GM12878 (cell line): ENCODE data around the gene CXCL14. TPM values are rescaled to one million over a fixed set of nuclear protein-coding genes. Genes with fewer than 3 reads are reported as not detected.

Experiments
- ATAC-seq: fragments of 200-7000 bp; cut with Tn5 transposase; 3 replicates; pipeline ENCODE4 v1.9.1; 2020; ENCODE audit warnings: mild to moderate bottlenecking, moderate library complexity
- BruUV-seq: library from RNA; stranded (reverse); fragments of 400-500 nt; replicated peaks from 2 replicates; lab custom pipeline; 2021; lab: Mats Ljungman, UMichigan
- CTCF ChIA-PET: fragments of 300-600 bp; sonication (Branson Sonifier 250); formaldehyde crosslinking; extraction: SDS; loops from one replicate; lab custom pipeline; 2021; ENCODE audit warnings: inconsistent platforms; lab: Yijun Ruan, JAX
- POLR2A ChIA-PET: fragments of 350-600 bp; formaldehyde crosslinking; extraction: SDS; loops from one replicate; lab custom pipeline; 2021; ENCODE audit warnings: inconsistent platforms; lab: Charles Lee
- RAD21 ChIA-PET: fragments of 300-600 bp; sonication (Branson Sonifier 250); formaldehyde crosslinking; loops from one replicate; lab custom pipeline; 2023; ENCODE audit warnings: antibody characterized with exemption; ENCODE audit not compliant: unreplicated experiment; lab: Charles Lee
- SMC1A ChIA-PET: fragments of 300-600 bp; sonication (Branson Sonifier 250); formaldehyde crosslinking; loops from one replicate; lab custom pipeline; 2023; ENCODE audit not compliant: unreplicated experiment, uncharacterized antibody; lab: Charles Lee
- DNase-seq: peaks from one replicate; pipeline ENCODE4 v3.0.0-alpha.2; 2011; ENCODE audit warnings: low read depth, low spot score
- FAIRE-seq: peaks from 3 replicates; lab custom pipeline; 2011; peaks lifted over from hg19 to GRCh38; lab: Jason Lieb, UNC
- H2AFZ ChIP-seq: 2 replicates; pipeline ENCODE4 v1.6.0; 2011; ENCODE audit warnings: low read depth, low read length, control low read depth; ENCODE audit not compliant: control insufficient read depth
- H3K27ac ChIP-seq: 2 replicates; pipeline ENCODE4 v1.5.1; 2011; ENCODE audit warnings: control low read depth; ENCODE audit not compliant: control insufficient read depth, insufficient read depth
- H3K27me3 ChIP-seq, 2 experiments: replicated peaks in 1 of 2; 2 replicates each; pipeline versions ENCODE4 v1.6.0 to v1.6.1; 2011; ENCODE audit warnings: low read length in 1 of 2; ENCODE audit not compliant: control insufficient read depth in 2 of 2, insufficient read depth in 2 of 2
- H3K36me3 ChIP-seq, 2 experiments: 2 replicates each; pipeline ENCODE4 v1.5.1; 2011; ENCODE audit warnings: low read length in 1 of 2; ENCODE audit not compliant: control insufficient read depth in 2 of 2, insufficient read depth in 2 of 2
- H3K4me1 ChIP-seq: 2 replicates; pipeline ENCODE4 v1.6.1; 2011; ENCODE audit warnings: mild to moderate bottlenecking, low read length, moderate library complexity, mixed read lengths; ENCODE audit not compliant: control insufficient read depth, insufficient read depth
- H3K4me2 ChIP-seq: 2 replicates; pipeline ENCODE4 v1.6.0; 2011; ENCODE audit warnings: control low read depth; ENCODE audit not compliant: control insufficient read depth, insufficient read depth
- H3K4me3 ChIP-seq: fragments of 200-600 bp; sonication (generic); 2 replicates; pipeline ENCODE4 v1.5.1; 2016
- H3K79me2 ChIP-seq: 2 replicates; pipeline ENCODE4 v1.6.0; 2011; ENCODE audit warnings: low read length; ENCODE audit not compliant: control insufficient read depth, insufficient read depth
- H3K9ac ChIP-seq: 2 replicates; pipeline ENCODE4 v1.8.0; 2011; ENCODE audit warnings: low read length, control low read depth, mixed read lengths; ENCODE audit not compliant: control insufficient read depth, insufficient read depth
- H3K9me3 ChIP-seq: replicated peaks from 3 replicates; pipeline ENCODE4 v1.5.1; 2011; ENCODE audit warnings: mild to moderate bottlenecking, low read length; ENCODE audit not compliant: control insufficient read depth, insufficient read depth
- H4K20me1 ChIP-seq: 2 replicates; pipeline ENCODE4 v1.6.0; 2011; ENCODE audit not compliant: control insufficient read depth, insufficient read depth
- BCL3 ChIP-seq: IDR thresholded peaks from 2 replicates; pipeline ENCODE4 v1.6.1; 2011; ENCODE audit warnings: borderline replicate concordance, low read depth, mild to moderate bottlenecking, moderate library complexity, low read length; ENCODE audit not compliant: insufficient read depth, poor library complexity, severe bottlenecking
- CEBPZ ChIP-seq: fragments of 150-350 bp; IDR thresholded peaks from 2 replicates; pipeline ENCODE4 v1.6.1; 2016; ENCODE audit warnings: low read depth, low read length
- ESRRA ChIP-seq: IDR thresholded peaks from 2 replicates; pipeline ENCODE4 v1.6.1; 2012; ENCODE audit warnings: mild to moderate bottlenecking, low read length, improper control_type of control experiment
- IRF3 ChIP-seq: fragments of 450-650 bp; IDR thresholded peaks from 2 replicates; pipeline ENCODE4 v1.6.1; 2014; ENCODE audit warnings: mild to moderate bottlenecking
- MXI1 ChIP-seq: fragments of 150-350 bp; IDR thresholded peaks from 2 replicates; pipeline ENCODE4 v1.6.1; 2011; ENCODE audit warnings: low read depth, mild to moderate bottlenecking, inconsistent platforms, low read length, improper control_type of control experiment
- NFYB ChIP-seq: IDR thresholded peaks from 2 replicates; pipeline ENCODE4 v1.6.1; 2011; ENCODE audit warnings: low read depth, mild to moderate bottlenecking, low read length, improper control_type of control experiment, moderate library complexity; ENCODE audit not compliant: insufficient read depth
- PAX5 ChIP-seq: IDR thresholded peaks from 2 replicates; pipeline ENCODE4 v1.6.1; 2011; ENCODE audit warnings: low read depth, low read length, borderline replicate concordance
- POLR2AphosphoS5 ChIP-seq: IDR thresholded peaks from 2 replicates; pipeline ENCODE4 v1.6.1; 2011; ENCODE audit warnings: mild to moderate bottlenecking, low read length, inconsistent platforms
- SREBF1 ChIP-seq: IDR thresholded peaks from 2 replicates; pipeline ENCODE4 v1.6.1; 2012; ENCODE audit warnings: mild to moderate bottlenecking, low read length
- SUZ12 ChIP-seq: fragments of 200-600 bp; sonication (generic); IDR thresholded peaks from one replicate; pipeline ENCODE4 v1.6.1; 2018; ENCODE audit warnings: antibody characterized with exemption, mild to moderate bottlenecking; ENCODE audit not compliant: unreplicated experiment
- ZNF384 ChIP-seq: IDR thresholded peaks from 2 replicates; pipeline ENCODE4 v1.6.1; 2012; ENCODE audit warnings: low read depth, mild to moderate bottlenecking, low read length, improper control_type of control experiment, borderline replicate concordance
- ZSCAN29 ChIP-seq: fragments of 450-650 bp; IDR thresholded peaks from 2 replicates; pipeline ENCODE4 v1.6.1; 2017; ENCODE audit warnings: mild to moderate bottlenecking, moderate library complexity
- WGBS: methylation state at CpG from one replicate; pipeline ENCODE4 v1.1.6; 2016; ENCODE audit warnings: low lambda C conversion rate; ENCODE audit not compliant: insufficient replicate concordance, insufficient coverage; ENCODE audit errors: missing lambda C conversion rate; 5-methylcytosine and 5-hydroxymethylcytosine counted together
- in situ Hi-C: fragments of 300-500 bp; cut with MboI; formaldehyde crosslinking; loops from 9 replicates; pipeline ENCODE4 v1.14.3; 2018; ENCODE audit warnings: mixed read lengths
- intact Hi-C: fragments of 100-400 bp; cut with micrococcal nuclease; formaldehyde crosslinking; loops from one replicate; pipeline ENCODE4 v1.14.2; 2022; ENCODE audit not compliant: unreplicated experiment
- polyA plus RNA-seq, 11 experiments: library from polyadenylated mRNA; depleted of rRNA in 4 of 11; unstranded in 6 of 11; stranded (reverse) in 5 of 11; fragments of >200 nt; fragmentation: Nextera tagmentation in 4 of 11; fragmentation: Illumina TruSeq in 1 of 11; extraction: Ambion mirVana in 4 of 11; extraction: Trizol in 1 of 11; gene quantifications; 1 replicate in 1 of 11; 2 replicates in 10 of 11; pipeline versions ENCODE4 v1.2.1 to v1.2.3, GENCODE V29; 2011 to 2016; ENCODE audit warnings: inconsistent platforms in 2 of 11, missing spikeins in 2 of 11, low read depth in 1 of 11
- total RNA-seq, 4 experiments: library from RNA; depleted of rRNA in 3 of 4; stranded (reverse); fragments of >200 nt in 3 of 4; fragmentation: Illumina TruSeq in 1 of 4; extraction: Trizol in 1 of 4; gene quantifications; 2 replicates each; pipeline versions ENCODE4 v1.2.1 to v1.2.3, GENCODE V29; 2013 to 2021

The CXCL14 gene
- total and polyA plus RNA-seq, 10 of the 15 experiments (the other 5 are each of a cell fraction or from before 2014, with no cell fraction given): 0.05 TPM; not detected in 9

- TF ChIP-seq BCL3 (no peak), PAX5 (no peak), MXI1 (no peak), ESRRA (no peak), POLR2AphosphoS5 (no peak), SUZ12 (no peak), CEBPZ (no peak), ZNF384 (no peak), SREBF1 (no peak), ZSCAN29 (no peak), IRF3 (no peak), NFYB (no peak)
- H3K27me3 ChIP-seq: peaks cover 0 to 1% of the 10 kb centered on the region in 2 experiments; a peak in 1 of 4 replicates
- BruUV-seq: no TSS peak
- in situ Hi-C loops (no loop called here), intact Hi-C loops (no loop called here)
- RAD21 ChIA-PET: no interaction called here
- no peak overlapping the region for H3K27ac ChIP-seq
- no peak overlapping the region for H3K4me3 ChIP-seq
- no peak overlapping the region for H3K9ac ChIP-seq
- H2AFZ ChIP-seq: no peak overlapping the region
- no peaks in the 10 kb centered on the region for H3K36me3 ChIP-seq
- POLR2A ChIA-PET: no interaction called here
- DNase-seq (no peak), FAIRE-seq (no peak), ATAC-seq (no peak)
- H3K4me1 ChIP-seq: no peaks in the 10 kb centered on the region
- H3K9me3 ChIP-seq: no peaks in the 10 kb centered on the region
- H3K4me2 ChIP-seq: no peak overlapping the region
- SMC1A ChIA-PET: no interaction called here
- WGBS: 35% methylated on average over 3 of the region's 3 CpGs
- CTCF ChIA-PET: no interaction called here
- no peaks in the 10 kb centered on the region for H3K79me2 ChIP-seq
- no peaks in the 10 kb centered on the region for H4K20me1 ChIP-seq
Observed at GRCh38 chr5:135601466-135601865, 22.7 kb upstream of the CXCL14 start.
